Stimulated activated CD4-positive, alpha-beta T cell treated with anti-CD3 and anti-CD28 coated beads, Interleukin-4, amount 100 ng/mL, for 1 hour (primary cell): ENCODE results near the gene AFF2.

Experiments
- DNase-seq: peaks from one replicate; pipeline ENCODE4 v3.0.0-alpha.2; 2020

Gene AFF2

GRCh38 chrX:148537556-148538182, 37.3 kb downstream of the AFF2 start:
- DNase-seq: no peak

DNA sequence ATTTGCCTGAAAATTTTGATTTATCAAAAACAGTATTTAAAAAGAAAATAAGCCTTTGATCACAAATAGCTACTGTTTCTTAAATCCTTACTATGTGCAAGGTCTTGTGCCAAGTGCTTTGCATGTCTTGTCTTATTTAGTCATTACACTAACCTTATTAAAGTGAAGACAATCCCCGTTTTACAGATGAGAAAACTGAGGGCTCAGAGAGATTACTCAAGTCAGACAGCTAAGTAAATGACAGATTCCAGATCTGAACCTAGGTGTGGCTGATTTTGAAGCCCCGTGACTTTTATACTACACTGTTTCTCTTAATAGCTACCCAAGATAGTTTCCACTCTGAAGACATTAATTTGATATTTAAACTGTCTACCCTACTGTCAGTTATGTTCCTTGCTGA, 38.2 kb downstream of the AFF2 start:
- no peak for DNase-seq

DNA sequence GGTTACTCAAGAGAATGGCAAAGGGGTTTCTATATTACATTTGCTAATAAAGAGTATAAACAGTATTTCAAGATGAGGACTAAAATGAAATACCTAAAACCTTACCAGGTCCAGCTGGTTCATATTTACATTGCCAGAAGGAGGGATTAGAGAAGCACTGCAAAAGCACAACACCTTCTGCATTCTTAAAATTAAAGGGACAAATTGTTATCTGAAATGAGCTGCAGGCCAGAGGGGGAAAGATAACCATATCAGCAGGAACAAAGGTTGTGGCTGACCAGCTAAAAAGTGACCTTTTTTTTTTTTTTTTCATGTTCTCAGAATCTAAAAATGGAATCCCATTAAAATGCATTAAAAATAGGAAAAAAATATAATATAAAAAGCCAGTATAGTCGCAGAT, 39.7 kb downstream of the AFF2 start:
- DNase-seq: no peak

GRCh38 chrX:148540671-148541583, 40.5 kb downstream of the AFF2 start:
- no peak for DNase-seq

GRCh38 chrX:148541584-148541940, 41.1 kb downstream of the AFF2 start:
- no peak for DNase-seq

- no peak for DNase-seq
Measured at GRCh38 chrX:148542481-148543255, 42.3 kb downstream of the AFF2 start.

DNA sequence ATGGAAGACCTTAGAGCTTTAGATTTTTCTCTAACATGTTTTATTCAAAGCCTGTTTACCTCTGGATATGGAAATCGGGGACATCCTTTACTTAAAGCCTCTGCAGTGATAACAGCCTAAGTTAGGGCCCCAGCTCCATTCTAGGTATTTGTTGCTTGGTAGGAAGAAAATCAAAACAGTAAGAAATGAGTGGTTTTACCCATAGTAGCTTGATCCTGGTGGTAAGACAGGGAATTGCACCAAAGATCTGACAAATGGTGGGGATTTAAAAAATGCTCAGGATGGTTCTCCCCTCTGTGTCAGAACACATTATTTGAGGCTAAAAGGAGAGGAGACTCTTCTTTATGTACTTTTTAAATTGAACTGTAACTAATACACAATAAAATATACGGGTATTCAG, 52.4 kb downstream of the AFF2 start:
- DNase-seq: no peak

- DNase-seq: no peak
Measured at GRCh38 chrX:148555101-148555500, 54.7 kb downstream of the AFF2 start.

- no peak for DNase-seq
Measured at GRCh38 chrX:148555571-148556243, 55.3 kb downstream of the AFF2 start.

DNA sequence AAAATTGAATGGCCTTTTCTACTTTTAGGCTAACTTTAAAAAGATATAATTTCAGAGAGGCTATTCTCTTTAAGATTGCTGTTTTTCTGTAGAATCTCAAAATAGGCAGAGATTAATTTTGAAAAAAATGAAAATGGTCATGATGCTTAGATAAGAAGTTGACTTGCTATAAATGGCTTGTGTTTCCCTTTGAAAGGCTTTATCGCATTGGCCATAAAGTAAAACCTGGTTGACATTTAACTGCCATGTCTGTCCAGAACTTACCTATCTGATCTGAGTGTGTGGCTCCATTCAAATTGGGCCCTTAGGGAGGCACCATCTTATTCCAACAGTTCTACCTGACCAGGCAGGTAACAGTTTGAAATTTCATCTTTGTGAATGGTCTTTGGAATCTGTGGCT, 56.1 kb downstream of the AFF2 start:
- DNase-seq: no peak

- DNase-seq: no peak
Measured at GRCh38 chrX:148562846-148563245, 62.4 kb downstream of the AFF2 start.

- DNase-seq: no peak
Measured at GRCh38 chrX:148567229-148567628, 66.8 kb downstream of the AFF2 start.

DNA sequence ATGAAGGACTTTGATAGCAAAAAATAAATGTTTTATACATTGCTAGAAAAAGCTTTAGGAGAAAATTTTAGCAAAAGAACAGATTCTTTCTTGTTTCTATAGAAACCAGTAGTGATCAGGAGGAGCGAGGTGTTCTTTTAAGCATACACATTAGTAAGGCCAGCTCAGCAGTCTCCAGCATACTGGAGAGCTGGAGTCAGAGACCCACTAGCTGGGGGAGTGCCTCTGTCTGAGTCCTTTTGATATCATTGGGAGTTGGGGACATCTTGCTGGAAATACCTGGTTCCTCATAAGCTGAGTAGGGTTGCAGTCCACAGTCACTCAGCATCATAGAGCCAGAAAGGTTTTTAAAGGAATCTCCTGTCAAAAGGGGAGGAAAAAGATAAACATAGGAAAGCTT, 67.4 kb downstream of the AFF2 start:
- no peak for DNase-seq

- no peak for DNase-seq
Measured at GRCh38 chrX:148568763-148569162, 68.3 kb downstream of the AFF2 start.

DNA sequence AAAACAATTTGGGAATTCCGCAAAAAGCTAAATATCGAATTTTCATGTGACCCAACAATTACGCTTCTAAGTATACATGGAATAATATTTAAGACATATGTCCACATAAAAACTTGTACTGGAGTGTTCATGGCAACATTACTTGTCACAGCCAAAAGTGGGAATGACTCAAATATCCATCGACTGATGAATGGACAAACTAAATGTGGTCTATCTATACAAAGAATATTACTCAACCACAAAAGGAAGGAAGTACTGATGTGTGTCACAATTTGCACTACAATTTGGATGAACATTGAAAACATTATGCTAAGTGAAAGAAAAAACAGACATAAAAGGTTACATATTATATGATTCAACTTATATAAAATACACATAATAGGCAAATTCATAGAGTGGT, 71.9 kb downstream of the AFF2 start:
- DNase-seq: no peak

DNA sequence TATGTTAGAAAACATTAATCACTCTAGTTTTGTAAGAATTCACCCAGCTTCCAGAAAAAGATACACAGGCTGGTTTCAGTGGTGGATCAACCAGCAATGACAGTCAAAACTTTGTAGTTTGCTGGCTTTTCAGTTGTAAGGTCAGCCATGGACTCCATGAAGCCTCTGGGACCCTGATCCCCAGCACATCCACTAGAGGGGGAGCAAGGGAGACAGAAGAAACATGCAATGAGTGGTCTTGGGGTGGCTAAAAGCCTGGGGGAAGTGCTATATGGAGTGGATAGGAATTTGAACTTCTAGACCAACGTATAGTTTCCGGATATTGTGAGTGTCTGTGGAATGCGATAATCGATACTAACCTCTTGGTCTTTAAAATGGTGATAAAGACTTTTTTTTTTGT, 72.7 kb downstream of the AFF2 start:
- no peak for DNase-seq

- no peak for DNase-seq
Measured at GRCh38 chrX:148574237-148574973, 74.0 kb downstream of the AFF2 start.

- no peak for DNase-seq
Measured at GRCh38 chrX:148576396-148576795, 76.0 kb downstream of the AFF2 start.

- no peak for DNase-seq
Measured at GRCh38 chrX:148577741-148578140, 77.3 kb downstream of the AFF2 start.

DNA sequence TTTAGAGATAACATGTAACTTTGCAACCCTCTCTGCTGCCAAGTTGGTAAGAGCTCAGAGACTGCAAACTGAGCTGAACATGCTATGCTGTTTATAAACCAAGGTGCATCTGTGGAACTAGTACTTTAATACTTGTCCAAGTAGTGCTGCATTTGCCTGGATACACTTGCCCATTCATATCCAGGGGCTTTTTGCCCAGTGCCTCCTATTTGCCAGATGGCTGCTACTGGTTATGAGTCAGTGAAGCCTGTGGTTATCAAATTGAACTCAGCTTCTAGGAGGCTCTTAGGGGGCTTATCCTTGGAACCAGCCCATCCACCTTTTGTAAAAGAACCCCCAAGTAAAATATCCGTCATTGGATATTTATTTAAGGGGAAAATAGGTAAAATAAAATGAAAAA, 79.6 kb downstream of the AFF2 start:
- no peak for DNase-seq

DNA sequence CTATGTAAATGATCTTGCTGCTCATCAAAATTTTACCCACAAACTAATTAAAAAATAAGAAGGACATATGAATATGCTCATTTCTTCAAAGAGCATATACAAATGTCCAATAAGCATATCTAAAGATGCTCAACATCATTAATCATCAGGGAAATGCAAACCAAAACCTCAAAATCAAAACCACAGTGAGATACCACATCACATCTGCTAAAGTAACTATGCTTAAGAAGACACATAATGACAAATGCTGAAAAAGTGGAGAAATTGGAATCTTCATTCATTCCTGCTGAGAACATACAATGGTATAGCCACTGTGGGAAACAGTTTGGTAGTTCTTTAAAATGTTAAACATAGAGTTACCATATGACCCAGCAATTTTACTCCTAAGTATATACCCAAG, 81.9 kb downstream of the AFF2 start:
- DNase-seq: no peak

GRCh38 chrX:148588649-148589310, 88.4 kb downstream of the AFF2 start:
- DNase-seq: no peak
